DMS114 treated with DMSO at 0.1 percent for 48 hours (cell line): Measurements from ENCODE around the gene RBFOX2.

ENCODE experiments used
- DNase-seq: peaks from one replicate; lab custom pipeline; 2025; ENCODE audit not compliant: unreplicated experiment; lab: John Stamatoyannopoulos, UW

The RBFOX2 gene

GRCh38 chr22:35872451-35872850 lies 156.2 kb downstream of the RBFOX2 start:
- DNase-seq, result no peak

- DNase-seq, result no peak
These were observed 157.9 kb downstream of the RBFOX2 start for GRCh38 chr22:35870517-35871293.

DNA sequence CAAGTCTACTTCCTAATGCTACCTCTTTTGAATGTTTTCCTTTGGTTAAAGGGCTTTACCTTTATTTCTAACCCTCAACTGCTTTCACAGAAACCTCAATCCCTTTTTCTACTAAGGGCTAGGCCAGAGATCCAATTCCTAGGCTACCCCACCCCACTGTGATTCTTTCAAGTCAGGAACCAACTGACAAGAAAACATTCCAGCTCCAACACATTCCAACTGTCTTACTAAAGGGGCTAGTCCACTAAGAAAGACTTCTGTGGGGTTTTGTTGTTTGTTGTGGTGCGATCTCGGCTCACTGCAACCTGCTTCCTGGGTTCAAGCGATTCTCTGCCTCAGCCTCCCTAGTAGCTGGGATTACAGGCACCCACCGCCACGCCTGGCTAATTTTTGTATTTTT lies 159.7 kb downstream of the RBFOX2 start:
- no peak for DNase-seq

GRCh38 chr22:35866651-35867050 lies 162.0 kb downstream of the RBFOX2 start:
- no peak for DNase-seq

GRCh38 chr22:35864545-35865165 lies 164.0 kb downstream of the RBFOX2 start:
- DNase-seq, result no peak

DNA sequence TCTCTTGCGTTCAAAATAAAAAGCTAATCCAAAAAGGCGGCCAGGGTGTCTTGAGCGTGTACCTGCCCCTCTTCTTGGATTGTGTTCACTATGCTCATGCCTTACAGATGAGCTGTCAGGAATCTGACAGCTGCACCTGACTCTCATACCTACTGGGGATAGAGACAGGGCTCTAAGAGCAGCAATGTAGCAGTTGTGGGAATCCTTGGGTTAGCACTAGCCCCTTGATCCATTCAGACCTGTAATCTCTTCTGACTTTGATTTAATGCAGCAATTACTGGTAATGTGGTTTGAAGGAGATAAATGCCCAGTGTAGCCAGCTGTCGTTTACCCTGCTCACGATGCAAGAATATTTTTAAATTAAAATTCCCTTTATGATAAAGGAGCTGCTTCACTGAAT lies 165.2 kb downstream of the RBFOX2 start:
- no peak for DNase-seq

DNA sequence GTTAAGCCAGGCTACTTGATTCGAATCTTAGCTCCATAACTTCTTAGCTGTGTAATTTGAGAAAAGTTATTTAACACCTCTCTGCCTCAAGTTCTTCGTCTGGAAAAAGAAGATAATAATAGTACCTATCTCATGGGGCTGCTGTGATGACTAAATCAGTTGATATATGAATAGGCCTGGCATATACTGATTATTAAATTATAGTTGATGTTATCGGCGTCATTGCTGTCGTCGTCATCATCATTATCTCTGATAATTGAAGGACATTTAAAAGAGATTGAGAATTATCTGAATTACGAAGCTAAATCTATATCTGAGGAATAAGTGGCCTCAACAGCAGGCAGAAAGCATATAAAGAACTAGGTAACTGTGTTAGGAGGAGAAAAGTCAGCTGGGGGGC lies 165.9 kb downstream of the RBFOX2 start:
- no peak for DNase-seq

DNA sequence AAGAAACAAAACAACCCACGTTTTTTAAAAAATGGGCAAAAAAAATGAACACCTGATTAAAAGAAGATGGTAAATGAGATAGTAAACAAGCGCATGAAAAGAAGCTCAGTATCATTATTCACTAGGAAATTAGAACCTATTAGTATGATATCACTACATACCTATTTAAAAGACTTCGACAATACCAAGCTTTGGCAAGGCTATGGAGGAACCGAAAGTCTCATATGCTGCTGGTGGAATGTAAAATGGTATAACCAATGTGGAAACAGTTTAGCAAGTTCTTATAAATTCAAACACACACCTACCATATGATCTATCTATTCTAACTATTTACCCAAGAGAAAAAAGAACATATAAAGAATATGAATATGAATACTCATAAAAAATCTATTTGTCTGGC lies 167.2 kb downstream of the RBFOX2 start:
- DNase-seq, result no peak

DNA sequence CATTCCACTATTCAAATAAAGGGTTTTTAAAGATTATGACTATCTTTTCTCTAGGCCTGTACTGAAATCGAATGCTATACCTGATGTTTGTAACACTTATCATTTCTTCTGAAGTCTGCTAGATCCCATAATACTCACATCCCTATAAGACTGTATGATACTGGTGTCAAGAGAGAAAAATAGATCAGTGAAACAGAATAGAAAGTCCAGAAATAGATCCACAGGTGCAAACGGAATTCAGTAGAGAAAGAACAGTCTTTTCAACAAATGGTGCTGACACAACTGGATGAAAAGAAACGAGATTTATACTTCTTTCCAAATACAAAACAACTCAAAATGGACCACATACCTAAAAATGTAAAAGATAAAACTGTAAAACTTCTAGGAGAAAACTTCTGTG lies 167.8 kb downstream of the RBFOX2 start:
- DNase-seq, result no peak

DNA sequence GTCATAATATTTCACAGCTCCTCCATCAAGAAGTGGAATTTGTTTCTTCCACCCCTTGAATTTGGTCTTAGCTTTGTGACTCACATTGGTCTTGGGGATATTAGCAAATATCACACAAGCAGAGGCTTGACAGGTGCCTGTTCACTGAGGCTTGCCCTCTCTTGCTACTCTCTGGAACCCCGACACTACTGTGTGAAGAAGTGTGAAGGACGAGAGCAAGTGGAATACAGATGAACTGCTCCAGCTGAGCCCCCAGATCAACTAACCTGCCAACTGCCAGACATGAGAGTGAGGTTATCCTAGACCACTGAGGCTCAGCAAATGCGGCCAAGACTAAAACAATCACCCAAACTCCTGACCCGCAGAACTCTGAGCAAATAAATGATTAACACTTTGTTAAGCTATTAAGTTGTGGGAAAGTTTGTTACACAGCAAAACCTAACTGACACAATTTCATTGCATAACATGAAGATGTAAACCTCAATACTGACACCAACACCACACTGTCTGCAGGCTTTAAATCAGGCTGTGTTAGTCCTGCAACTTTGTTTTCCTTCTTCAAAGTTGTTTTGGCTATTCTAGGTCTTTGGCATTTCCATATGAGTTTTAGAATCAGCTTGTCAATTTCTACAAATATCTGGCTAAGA lies 168.4 kb downstream of the RBFOX2 start:
- no peak for DNase-seq

DNA sequence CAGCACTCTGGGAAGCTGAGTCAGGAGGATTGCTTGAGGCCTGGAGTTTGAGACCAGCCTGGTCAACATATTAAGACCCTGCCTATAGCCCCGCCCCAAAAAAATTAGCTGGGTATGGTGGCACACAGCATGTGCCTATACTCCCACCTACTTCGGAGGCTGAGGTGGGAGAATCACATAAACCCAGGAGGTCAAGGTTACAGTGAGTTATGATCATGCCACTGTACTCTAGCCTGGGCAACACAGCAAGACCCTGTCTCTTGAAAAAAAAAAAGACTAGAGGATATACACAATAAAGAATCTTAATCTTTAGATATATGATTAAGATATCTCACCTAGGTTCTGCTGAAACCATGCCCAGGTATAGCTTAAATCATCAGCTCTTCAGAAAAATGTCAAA lies 174.3 kb downstream of the RBFOX2 start:
- no peak for DNase-seq

GRCh38 chr22:35852076-35852475 lies 176.5 kb downstream of the RBFOX2 start:
- no peak for DNase-seq

GRCh38 chr22:35850831-35851230 lies 177.8 kb downstream of the RBFOX2 start:
- no peak for DNase-seq

- DNase-seq, result no peak
These were observed 181.8 kb downstream of the RBFOX2 start for GRCh38 chr22:35846804-35847203.

GRCh38 chr22:35844886-35845285 lies 183.7 kb downstream of the RBFOX2 start:
- no peak for DNase-seq

GRCh38 chr22:35842954-35843353 lies 185.7 kb downstream of the RBFOX2 start:
- peak; percentile 34 for DNase-seq

DNA sequence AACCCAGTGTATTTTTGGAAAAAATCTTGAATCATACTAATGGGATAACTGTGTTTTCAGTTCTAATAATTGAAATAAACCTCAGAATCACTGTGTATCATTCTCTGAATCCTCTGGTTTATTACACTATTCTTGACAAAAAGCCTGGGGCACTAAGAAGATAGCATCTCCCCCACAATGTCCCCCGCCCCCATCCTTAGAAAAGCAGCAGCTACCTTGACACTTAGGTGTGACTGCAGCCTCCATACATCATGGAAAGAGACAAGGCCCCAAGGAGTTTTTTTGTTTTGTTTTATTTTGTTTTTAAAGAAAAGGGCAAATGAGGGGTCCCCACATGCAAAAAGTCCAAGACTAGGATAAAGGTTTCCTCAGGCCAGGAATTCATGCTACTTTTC lies 186.1 kb downstream of the RBFOX2 start:
- no peak for DNase-seq

- no peak for DNase-seq
These were observed 186.6 kb downstream of the RBFOX2 start for GRCh38 chr22:35841907-35842518.

DNA sequence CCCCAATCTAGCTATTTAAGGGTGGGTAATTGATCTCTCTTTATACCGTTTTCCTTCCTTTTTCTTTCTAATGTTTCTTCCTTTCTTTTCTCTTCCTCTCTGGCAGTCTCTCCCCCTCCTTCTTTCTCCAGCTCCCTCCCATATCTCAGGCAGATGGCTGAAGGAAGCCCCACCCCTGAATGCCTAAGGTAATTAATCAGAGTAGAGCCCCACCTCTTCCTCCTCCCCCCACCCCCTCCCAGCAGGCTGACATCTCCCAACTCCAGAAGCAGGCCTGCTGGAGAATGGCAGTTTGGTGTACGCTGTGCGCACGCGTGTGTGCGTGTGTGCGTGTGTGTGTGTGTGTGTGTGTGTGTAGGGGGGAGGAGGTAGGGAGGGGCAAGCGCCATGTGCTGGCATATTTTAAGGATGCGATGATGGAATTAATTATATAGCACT lies 188.3 kb downstream of the RBFOX2 start:
- peak; percentile 31 for DNase-seq

DNA sequence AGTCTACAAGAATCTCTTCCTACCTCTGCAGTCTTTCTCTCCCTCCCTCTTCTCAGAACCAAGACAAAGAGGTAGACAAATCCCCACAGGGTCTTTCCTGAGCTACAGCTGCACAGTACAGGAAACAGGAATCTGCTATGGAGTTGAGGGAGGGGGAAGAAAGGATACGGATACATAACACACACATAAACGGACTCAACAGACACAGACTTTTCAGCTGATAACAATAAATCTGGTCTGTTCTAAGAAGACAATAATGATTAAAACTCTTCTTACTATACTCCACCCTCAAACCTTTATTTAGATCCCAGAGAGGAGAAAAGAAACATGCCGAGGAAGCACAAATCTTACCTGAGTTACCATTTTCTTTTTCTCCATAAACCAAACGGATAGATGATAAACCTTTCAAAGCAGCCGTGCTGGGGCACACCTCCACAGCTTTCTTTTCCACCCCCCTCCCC lies 188.8 kb downstream of the RBFOX2 start:
- no peak for DNase-seq

- DNase-seq, result peak; percentile 22
These were observed 189.6 kb downstream of the RBFOX2 start for GRCh38 chr22:35838855-35839576.
